Stimulated activated CD8-positive, alpha-beta memory T cell treated with anti-CD3 and anti-CD28 coated beads, Interleukin-4, amount 100 ng/mL, for 1 hour (primary cell): ENCODE measurements around the gene SCYL1.

Experiments
- DNase-seq, 2 donors: peaks; one replicate each; pipeline ENCODE4 v3.0.0-alpha.2; 2020; ENCODE audit warnings: low read depth in 2 of 2, low spot score in 1 of 2

The SCYL1 gene

GRCh38 chr11:65535102-65535501 lies 10.2 kb downstream of the SCYL1 start:
- no peak for DNase-seq

GRCh38 chr11:65536412-65537295 lies 11.8 kb downstream of the SCYL1 start:
- no peak for DNase-seq

- no peak for DNase-seq
Observed at GRCh38 chr11:65537296-65537597, 12.4 kb downstream of the SCYL1 start.

GRCh38 chr11:65537620-65538231 lies 12.8 kb downstream of the SCYL1 start:
- no peak for DNase-seq

- DNase-seq, result no peak
Observed at GRCh38 chr11:65538232-65538914, 13.5 kb downstream of the SCYL1 start.

- no peak for DNase-seq
Observed at GRCh38 chr11:65538915-65539743, 14.2 kb downstream of the SCYL1 start.

- no peak for DNase-seq
Observed at GRCh38 chr11:65539744-65540289, 14.9 kb downstream of the SCYL1 start.

- peak; percentile 69 to 73 for DNase-seq
Observed at GRCh38 chr11:65540290-65541092, 15.6 kb downstream of the SCYL1 start.

- DNase-seq, result no peak
Observed at GRCh38 chr11:65541093-65541982, 16.5 kb downstream of the SCYL1 start.

GRCh38 chr11:65542738-65543390 lies 18.0 kb downstream of the SCYL1 start:
- DNase-seq, result no peak

- no peak for DNase-seq
Observed at GRCh38 chr11:65545853-65546216, 21.0 kb downstream of the SCYL1 start.

GRCh38 chr11:65546217-65546958 lies 21.5 kb downstream of the SCYL1 start:
- DNase-seq, result peak; percentile 98 to 99

- DNase-seq, result no peak
Observed at GRCh38 chr11:65547446-65548125, 22.7 kb downstream of the SCYL1 start.

GRCh38 chr11:65548395-65548794 lies 23.5 kb downstream of the SCYL1 start:
- DNase-seq, result no peak

- DNase-seq, result no peak
Observed at GRCh38 chr11:65549096-65549495, 24.2 kb downstream of the SCYL1 start.

GRCh38 chr11:65551572-65552387 lies 26.9 kb downstream of the SCYL1 start:
- no peak for DNase-seq
